NAMALWA (cell line): ENCODE measurements around the gene CLPX.
"Not testable (repeated sequence)": the region's sequence is repeated elsewhere in the genome, so short reads cannot be mapped to it uniquely, and the experiment has no call there.

Experiments used
- DNase-seq: peaks from one replicate; pipeline ENCODE4 v3.0.0-alpha.2; 2015; ENCODE audit warnings: low spot score

CLPX gene

DNA sequence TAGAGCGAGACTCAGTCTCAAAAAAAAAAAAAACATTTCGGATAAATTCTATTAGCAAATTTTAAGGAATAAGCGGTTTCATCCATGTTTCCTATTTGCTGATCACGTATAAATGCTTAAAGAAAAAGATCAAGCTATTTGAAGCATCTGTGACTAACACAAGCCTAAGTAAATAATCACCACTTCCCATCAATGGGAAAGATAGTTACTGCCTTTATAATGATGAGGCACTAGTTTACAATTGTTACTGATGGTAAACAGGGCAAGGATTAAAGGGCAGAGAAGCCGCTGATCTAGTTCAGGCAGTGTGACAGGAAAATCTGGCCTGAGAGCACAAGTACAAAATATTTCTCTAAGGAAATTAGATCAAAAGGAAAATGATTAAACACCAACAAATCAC, 13.7 kb downstream of the CLPX start:
- DNase-seq, result no peak

DNA sequence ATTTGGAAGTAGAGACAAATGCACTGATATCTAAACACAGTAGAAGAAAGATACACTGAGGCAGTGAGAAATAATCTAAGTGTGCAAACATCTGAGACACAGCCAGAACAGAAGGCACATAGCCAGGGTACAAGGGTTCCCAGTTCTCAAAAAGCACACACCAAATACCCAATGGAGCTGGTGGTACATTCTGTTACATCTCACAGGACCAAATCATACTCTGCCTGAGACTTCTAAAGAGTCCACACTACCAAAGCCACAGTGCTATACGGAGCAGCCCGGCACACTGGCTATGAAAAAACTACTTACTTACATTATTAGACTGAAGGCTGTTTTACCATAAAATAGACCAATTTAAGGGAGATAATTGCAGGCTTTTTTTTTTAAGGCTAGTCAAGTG, 19.3 kb downstream of the CLPX start:
- no peak for DNase-seq

DNA sequence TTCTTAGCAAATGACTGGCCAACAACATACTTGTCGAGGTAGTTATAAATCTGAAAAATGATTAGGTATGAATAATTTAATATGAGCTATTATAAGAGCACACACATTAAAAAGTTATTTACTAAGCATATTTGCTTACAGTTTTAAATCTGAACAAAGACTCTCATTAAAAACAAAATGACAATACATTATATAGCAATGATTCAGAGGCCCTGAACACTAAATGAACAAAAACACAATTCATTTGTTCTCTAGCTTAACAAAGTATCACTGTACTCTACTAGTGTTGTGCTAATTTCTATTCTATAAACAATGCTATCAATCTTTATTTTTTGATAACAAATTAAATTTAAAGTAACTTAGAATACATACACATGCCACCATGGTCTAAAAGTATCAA, 21.0 kb downstream of the CLPX start:
- DNase-seq, result no peak

DNA sequence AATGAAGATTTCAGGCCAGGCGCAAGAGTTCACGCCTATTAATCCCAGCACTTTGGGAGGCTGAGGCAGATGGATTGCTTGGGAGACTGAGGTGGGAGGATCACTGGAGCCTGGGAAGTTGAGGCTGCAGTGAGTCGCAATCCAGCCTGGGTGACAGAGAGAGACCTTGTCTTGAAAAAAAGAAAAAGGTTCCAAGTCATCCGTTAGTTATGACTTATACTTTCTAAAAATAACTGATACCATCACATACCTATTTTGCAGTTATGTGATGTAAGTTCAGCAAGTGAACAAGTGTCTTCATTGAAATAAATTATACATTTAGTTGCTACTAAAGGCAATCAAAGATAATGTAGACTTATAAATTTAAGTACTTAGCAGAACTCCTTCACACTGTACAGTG, 22.1 kb downstream of the CLPX start:
- DNase-seq, result no peak

DNA sequence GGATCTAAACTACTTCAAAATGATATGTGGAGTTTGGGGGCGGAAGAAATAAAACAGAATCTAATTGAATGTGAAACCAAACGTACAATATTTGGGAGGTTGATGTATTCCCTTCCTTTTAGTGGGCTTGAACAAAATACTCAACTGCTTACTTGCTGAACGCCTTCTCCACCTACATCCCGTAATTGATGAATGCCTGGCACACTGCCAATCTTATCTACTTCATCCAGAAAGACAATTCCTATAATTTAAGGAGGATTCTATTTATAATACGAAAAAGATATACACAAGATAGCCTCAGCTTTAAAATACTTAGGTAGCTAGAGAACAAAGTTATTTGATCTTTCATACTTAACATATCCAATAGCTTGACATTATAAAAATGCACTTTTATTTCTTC, 28.4 kb downstream of the CLPX start:
- no peak for DNase-seq

DNA sequence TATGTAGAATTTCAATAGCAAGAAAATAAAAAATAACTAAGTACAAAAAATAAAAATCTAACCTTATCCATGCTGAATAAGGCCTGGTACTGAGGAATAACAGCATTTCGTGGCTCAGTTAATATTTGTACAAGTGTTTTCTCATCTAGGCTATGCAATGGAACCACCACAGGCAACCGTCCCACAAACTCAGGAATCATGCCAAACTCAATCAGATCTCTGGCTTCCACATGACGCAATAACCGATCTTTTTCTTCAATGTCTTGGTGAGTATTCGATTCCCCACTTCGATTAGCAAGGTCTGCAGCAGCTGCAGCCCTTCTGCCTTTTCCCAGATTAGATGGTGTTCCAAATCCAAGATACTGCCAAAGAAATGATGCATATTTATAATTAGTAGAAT, 30.4 kb downstream of the CLPX start:
- no peak for DNase-seq

DNA sequence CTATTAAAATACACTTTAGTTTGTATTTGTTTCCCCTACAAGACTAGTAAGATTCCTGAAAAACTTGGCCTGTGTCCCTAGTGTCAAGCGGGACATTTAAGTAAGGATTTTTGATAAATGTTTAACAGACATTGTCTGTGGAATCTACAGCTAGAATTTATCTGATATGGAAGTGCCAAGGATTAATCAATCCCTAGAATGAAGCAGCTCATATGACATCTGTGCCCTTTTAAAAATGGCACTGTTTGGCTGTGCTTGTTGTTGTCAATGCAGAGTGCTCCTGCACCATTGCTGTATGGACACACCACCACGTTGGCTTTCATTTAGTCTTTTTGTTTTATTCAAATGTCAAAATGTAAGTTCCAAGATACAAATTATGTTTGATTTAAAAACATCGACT, 37.2 kb downstream of the CLPX start:
- DNase-seq, result no peak

DNA sequence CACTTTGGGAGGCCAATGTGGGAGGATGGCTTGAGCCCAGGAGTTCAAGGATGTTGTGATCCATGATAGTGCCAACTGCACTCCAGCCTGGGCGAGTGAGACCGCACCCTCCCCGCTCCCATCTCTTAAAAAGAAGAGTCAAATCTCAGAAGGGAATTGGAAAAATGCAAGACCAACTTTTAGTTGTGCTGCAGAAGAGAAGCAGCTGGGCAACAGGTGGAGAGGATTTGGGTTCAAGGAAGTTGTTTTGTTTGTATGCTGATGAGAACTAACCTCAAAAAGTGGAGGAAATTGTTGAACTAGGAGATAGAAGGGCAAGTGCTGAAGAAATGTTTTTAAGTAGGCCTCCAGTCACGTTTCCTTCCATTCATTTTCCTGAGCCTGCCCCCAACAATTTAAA, 38.7 kb downstream of the CLPX start:
- DNase-seq, result no peak

DNA sequence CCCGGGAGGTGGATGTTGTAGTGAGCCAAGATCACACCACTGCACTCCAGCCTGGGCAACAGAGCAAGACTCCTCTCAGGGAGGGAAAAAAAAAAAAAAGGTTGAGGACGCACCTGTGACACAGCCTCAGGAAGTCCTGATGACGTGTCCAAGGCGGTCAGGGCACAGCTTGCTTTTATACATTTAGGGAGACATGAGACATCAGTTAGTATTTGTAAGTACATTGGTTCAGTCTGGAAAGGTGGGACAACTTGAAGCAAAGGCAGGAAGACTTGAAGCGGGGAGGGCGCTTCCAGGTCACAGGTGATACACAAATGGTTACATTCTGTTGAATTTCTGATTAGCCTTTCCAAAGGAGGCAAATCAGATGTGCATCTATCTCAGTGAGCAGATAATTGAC, 46.5 kb downstream of the CLPX start:
- DNase-seq, result not testable (repeated sequence)

DNA sequence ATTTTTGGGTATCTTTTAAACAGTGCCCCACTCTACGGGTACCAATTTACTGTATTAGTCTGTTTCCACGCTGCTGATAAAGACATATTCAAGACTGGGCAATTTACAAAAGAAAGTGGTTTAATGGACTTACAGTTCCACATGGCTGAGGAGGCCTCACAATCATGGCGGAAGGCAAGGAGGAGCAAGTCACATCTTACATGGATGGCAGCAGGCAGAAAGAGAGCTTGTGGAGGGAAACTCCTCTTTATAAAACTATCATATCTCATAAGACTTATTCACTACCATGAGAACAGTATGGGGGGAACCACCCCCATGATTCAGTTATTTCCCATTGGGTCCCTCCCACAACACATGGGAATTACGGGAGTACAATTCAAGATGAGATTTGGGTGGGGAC, 47.2 kb downstream of the CLPX start:
- DNase-seq, result not testable (repeated sequence)

DNA sequence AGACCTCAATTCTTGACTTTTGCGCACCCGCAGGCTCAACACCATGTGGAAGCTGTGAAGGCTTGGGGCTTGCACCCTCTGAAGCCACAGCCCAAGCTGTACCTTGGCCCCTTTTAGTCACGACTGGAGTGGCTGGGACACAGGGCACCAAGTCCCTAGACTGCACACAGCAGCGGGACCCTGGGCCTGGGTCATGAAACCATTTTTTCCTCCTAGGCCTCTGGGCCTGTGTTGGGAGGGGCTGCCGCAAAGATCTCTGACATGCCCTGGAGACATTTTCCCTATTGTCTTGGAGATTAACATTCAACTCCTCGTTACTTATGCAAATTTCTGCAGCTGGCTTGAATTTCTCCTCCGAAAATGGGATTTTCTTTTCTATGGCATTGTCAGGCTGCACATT, 48.1 kb downstream of the CLPX start:
- not testable (repeated sequence) for DNase-seq

DNA sequence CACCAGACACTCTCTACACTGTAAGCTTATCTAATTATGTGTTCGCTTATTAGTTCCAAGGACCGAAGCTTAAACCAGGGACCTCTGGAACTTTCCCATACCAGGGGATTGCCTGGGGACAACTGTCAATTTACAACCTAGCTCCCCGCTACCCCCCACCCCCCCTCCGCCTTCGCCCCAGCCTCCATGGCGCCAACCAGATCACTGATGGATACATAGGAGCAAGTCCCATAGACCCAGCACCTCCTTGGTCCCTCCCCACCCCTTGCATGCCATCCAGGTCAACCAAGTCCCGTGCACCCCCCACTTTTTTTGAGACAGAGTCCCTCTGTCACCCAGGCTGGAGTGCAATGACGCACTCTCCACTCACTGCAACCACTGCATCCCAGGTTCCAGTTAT, 50.6 kb downstream of the CLPX start:
- DNase-seq, result no peak

DNA sequence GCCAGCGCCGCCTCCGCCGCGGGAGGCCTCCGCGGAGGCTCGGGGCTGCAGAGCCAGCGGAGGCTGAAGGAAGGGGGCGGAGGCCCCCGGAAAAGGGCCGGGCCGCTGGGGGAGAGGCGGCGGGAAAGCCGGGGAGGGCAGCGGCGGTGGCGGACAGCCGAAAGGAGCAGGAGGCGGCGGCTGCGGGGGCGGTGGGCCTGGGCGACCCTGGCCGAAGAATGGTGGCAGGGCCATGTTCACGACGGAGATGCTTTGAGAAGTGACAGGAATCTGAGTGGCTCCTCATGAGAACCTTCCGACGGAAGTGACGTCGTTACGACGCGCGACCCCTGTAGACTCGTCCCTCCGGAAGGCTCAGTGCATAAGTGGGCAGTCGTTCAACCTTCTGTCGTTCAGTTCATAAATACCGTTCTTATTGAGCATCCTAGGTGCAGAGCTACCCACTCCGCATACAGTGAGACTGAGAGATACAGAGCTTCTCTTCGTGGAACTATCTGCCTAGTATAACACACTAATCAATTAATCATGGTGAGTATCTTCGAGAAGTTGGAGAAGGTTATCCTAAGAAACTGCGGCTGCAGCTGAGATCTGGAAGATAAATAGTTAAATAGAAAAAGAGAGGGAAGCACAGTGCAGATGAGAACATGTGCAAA, 51.5 kb downstream of the CLPX start, which contains the start of gene PDCD7:
TSS of gene PDCD7 (minus strand) at position 261 of the 653 bp plus-strand sequence. CDS start at position 234, 27 bp downstream.
- DNase-seq, result peak; percentile 97

DNA sequence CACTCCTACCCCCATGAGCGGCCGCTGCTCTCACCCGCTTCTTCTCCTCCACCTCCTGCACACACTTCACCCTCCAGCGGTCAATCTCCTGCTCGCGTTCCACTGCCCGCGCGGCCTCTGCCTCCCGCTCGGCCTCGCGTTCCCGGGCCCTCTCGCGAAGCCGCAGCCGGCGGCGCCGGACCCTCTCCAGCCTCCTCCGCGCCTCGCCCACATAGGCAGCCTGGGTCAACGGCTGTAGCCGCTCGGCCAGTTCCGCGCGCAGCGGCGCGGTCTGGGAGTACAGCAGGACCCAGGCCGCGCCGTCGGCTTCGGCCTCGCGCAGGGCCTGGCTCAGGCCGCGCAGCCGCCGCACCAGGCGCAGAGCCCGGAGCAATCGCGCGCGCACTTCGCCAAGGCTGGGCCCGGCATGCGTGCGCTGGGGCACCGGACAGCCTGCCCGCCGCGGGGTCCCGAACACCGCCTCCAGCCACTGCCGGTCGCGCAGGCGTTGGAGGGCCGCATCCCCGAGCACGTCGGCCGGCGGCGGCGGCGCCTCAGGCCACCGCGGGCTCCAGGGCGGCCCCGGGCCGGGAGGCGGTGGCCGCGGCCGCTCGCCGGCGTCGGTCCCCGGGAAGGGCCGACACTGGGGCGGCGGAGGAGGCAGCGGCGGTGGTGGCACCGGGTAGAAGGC, 52.1 kb downstream of the CLPX start:
- DNase-seq, result peak; percentile 39

DNA sequence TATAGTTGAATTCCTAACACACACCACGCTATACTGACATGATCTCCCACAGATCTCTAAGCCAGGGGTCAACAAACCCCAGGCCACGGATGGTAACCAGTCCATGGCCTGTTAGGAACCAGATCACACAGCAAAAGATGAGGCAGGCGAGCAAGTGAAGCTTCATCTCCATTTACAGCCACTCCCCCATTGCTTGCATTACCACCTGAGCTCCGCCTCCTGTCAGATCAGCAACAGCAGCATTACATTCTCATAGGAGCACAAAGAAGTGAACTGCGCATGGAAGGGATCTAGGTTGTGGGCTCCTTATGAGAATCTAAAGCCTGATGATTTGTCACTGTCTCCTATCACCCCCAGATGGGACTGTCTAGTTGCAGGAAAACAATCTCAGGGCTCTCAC, 54.2 kb downstream of the CLPX start:
- DNase-seq, result peak; percentile 26

DNA sequence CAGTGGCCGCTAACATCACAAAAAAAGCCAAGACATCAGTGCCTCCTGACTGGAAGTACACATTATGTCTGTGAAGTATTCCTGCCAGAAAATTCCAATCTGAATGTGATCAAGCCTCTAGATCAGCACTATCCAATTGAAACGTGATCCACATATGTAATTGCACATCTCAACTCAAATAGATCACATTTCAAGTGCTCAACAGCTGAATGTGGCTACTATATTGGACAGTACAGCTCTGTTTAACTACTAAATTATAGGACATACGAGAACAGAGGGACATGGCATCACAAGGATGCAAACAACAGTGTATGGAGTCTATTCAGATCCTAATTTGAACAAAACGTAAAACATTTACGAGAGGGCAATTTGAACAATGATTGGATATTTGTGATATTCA, 69.6 kb downstream of the CLPX start:
- DNase-seq, result no peak

DNA sequence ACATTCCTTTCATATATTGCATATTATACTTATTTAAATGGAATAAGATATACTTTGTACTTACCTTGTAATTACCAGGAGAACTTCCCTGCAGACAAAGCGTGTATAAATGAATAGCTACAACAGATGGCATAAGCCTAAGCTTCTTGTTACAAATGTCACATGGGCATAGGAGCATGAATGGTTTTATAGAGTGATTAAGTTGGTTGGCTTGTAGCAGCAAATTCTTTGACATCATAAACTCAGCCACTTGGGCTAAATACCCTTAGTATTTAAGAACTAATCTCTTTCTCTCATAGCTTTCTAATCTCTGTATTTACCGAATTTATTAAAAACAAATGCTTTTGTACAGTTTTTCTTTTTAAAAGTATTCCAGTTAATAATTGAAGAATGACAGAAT, 70.1 kb downstream of the CLPX start, which contains the start of gene UBAP1L:
TSS of gene UBAP1L (minus strand) at position 115 of the 400 bp plus-strand sequence. CDS start 8,985 bp downstream, outside the sequence.
- no peak for DNase-seq

DNA sequence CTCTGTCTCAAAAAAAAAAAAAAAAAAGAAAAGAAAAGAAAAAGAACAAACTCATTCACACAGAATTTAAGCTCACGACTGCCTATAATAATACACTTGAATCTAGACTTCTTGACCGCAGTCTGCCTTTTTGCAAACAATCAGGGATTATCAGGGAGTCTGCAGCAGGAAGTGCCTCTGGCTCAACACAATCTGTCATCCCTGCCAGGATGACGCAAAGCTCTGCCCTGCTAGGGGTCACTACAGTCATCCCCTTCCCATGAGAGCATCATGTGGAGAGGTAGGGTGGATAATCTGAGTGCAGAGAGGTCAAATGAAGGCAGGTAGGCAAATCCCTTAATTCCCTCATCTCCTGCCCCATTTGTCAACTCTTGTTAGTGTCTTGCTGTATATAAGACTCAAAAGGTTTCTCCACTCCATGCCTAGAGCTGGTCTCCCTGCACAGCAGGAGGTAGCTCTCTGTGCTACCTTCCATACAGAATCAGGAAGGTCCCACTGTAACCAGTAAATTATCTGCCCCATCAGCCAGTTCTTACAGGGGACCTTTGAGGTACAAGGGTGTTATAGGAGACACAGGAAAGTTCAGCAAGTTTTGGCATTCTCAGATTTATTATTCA, 74.4 kb downstream of the CLPX start:
- no peak for DNase-seq

DNA sequence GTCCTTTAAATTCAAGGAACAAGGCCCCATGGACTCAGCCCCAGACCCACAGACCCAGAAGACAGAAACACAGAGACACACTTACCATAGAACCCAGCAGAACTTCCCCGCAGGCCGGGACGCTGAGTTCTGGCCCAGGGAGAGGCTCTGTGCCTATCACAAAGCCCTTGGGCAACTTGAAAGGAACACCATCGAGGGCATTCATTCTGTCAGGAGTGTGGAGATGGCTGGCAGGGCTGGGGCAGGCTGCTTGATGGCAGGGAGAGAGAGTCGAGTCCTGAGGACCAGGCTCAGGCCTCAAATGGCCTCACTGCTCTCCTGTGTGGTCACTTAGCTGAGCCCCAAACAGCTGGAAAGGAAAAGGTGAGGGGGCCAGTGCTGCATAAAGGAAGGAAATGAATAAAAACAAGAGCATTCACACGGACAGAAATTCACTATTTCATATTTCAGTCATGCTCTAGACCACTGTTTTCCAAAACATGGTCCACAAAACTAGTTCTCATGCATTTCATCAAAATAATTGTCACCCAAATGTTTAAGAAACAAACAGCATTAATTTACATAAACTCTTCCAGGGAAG, 79.0 kb downstream of the CLPX start:
- no peak for DNase-seq

DNA sequence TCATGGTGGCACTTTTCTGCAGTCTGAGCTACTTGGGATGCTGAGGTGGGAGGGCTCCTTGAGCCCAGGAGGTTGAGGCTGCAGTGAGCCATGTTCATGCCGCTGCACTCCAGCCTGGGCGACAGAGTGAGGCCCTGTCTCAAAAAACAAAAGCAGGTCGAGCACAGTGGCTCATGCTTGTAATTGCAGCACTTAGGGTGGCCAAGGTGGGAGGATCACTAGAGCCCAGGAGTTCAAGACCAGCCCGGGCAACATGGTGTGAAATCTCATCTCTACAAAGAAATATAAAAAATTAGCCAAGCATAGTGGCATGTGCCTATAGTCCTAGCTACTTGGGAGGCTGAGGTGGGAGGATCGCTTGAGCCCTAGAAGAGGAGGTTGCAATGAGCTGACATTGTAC, 80.1 kb downstream of the CLPX start:
- no peak for DNase-seq

DNA sequence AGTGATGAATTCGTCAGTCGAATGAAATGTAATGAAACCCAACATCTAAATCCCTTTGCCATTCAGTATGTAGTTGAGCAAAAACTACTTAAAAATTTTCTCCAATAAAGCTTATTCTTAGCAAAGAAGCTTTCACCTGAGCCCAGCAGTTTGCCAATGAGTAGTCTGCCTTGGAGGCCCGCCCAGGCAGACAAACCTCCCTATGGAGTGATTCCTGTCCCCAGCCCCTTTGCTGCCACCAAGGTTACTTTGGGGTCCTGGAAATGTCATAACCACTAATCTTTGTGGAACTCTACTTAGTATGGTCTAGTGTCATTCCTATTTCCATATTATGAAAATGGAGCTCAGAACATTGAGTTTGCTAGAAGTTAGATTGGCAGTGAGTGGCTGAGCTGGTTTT, 82.2 kb downstream of the CLPX start:
- no peak for DNase-seq

DNA sequence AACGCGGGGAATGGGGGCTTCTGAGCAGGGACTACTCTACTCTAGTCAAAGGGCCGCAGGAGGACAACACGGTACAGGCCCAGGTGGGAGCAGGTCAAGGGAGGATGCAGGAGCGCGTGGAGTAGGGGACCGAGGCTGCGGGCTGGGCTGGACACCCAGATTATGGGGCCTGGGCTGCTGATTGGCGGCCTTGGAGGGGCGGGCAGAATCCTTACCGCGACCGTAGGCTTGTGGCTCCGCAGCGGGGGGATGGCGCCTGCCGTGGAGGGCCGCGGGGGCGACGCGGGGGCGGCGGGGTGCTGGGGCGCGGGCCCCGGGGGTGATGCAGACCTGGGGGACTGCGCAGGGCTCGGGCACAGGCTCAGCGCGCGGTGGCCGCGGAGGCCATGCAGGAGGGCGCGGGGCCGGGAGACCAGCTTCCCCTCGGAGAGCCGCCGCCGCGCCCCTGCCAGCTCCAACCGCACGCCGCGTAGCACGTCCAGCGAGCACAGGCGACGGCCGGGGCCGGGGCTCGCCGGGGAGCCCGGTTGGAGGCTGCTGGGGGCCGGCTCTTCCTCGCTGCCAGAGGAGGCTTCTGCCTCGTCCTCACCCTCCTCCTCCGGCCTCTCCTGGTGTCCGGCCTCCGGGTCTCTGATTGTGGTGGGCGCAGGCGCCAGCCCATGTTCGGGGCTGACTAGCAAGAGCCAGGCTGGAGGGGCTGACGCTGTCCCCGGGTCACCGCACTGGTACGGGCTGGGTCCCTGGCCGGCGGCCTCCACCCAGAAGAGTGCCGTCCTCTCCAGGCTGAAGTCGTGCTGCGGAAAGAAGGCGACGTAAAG, 83.0 kb downstream of the CLPX start:
- no peak for DNase-seq
